ENCODE results near the gene TTC21B. TPM values are rescaled to one million over a fixed set of nuclear protein-coding genes. Genes with fewer than 3 reads are reported as not detected.
A peak's percentile ranks its signal among the peaks of the same experiment; 100 is the strongest.

TTC21B gene
- total and polyA plus RNA-seq, 4 experiments from 2014 or later, result 6.3 to 30.4 (median 17.5) TPM

DNA sequence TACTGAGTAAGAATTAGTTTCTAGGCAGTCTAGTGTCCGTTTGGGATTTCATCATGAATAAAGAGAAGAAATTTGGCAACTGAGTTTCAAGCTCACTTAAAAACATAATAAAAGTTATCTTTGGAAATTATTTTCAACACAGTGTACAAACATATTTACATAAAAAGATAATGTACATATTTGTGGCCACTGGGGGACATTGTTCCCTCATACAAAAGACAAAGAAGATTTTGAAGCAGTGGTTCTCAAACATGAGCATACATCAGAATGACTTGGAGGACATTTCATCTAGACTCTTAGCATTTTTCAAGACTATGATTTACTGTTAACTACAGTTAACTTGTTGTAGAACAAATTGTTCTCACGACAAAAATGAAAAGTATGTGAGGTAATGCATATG is 15.7 kb upstream of the TTC21B start:
- DNase-seq, result no peak
- Mint-ChIP-seq H3K27me3 (peaks cover 16 to 20% of the 10 kb centered on the region in 2 donors), H3K36me3 (no peaks in the 10 kb centered on the region), H3K4me1 (no peaks in the 10 kb centered on the region), H3K9me3 (peaks cover 0 to 2% (median 0%) of the 10 kb centered on the region in 8 donors), H3K4me3 (no peak overlapping the region), H3K27ac (no peak overlapping the region)
- Histone ChIP-seq H3K36me3 (ENCODE audit: insufficient read depth, low read length) (no peaks in the 10 kb centered on the region), H3K9me3 (ENCODE audit: control insufficient read depth in 1 of 2, low read length in 2 of 2) (no peaks in the 10 kb centered on the region), H3K27me3 (ENCODE audit: insufficient read depth, low read length) (no peaks in the 10 kb centered on the region), H3K4me3 (ENCODE audit: low read length in 2 of 2) (no peak overlapping the region), H3K4me1 (ENCODE audit: insufficient read depth, low read length) (no peaks in the 10 kb centered on the region), H3K27ac (ENCODE audit: low read depth, low read length) (no peak overlapping the region)
- ChIA-PET CTCF (ENCODE audit: partially characterized antibody) (no interaction called here), POLR2A (ENCODE audit: partially characterized antibody) (no interaction called here)
- intact Hi-C loops (cut with micrococcal nuclease), result no loop called here

GRCh38 chr2:165967746-165968145 is 14.2 kb upstream of the TTC21B start:
- intact Hi-C loops (cut with micrococcal nuclease), result no loop called here
- H3K9me3 Mint-ChIP-seq, result peaks cover 0 to 2% (median 0%) of the 10 kb centered on the region in 8 donors
- Histone ChIP-seq H3K27ac (ENCODE audit: low read depth, low read length) (no peak overlapping the region), H3K27me3 (ENCODE audit: insufficient read depth, low read length) (no peaks in the 10 kb centered on the region), H3K4me1 (ENCODE audit: insufficient read depth, low read length) (no peaks in the 10 kb centered on the region), H3K4me3 (ENCODE audit: low read length in 2 of 2) (no peak overlapping the region), H3K9me3 (ENCODE audit: control insufficient read depth in 1 of 2, low read length in 2 of 2) (no peaks in the 10 kb centered on the region), H3K36me3 (ENCODE audit: insufficient read depth, low read length) (no peaks in the 10 kb centered on the region)
- H3K36me3 Mint-ChIP-seq, result no peaks in the 10 kb centered on the region
- H3K27ac Mint-ChIP-seq, result no peak overlapping the region
- CTCF ChIA-PET (ENCODE audit: partially characterized antibody), result interaction anchor here (1.0 kb wide), 1 partner anchor 44 kb away, joined by 6 read pairs; no protein-coding TSS in a partner anchor
- DNase-seq, result no peak
- POLR2A ChIA-PET (ENCODE audit: partially characterized antibody), result no interaction called here
- H3K4me1 Mint-ChIP-seq, result no peaks in the 10 kb centered on the region
- H3K27me3 Mint-ChIP-seq, result peaks cover 12 to 13% of the 10 kb centered on the region in 2 donors
- no peak overlapping the region for H3K4me3 Mint-ChIP-seq

- no peaks in the 10 kb centered on the region for H3K4me1 ChIP-seq (ENCODE audit: insufficient read depth, low read length)
- H3K9me3 Mint-ChIP-seq, result no peaks in the 10 kb centered on the region
- no peak overlapping the region for H3K4me3 ChIP-seq (ENCODE audit: low read length in 2 of 2)
- H3K27me3 Mint-ChIP-seq, result peaks cover 1 to 2% of the 10 kb centered on the region in 2 donors
- peaks cover 0 to 4% (median 1%) of the 10 kb centered on the region in 4 donors for H3K4me1 Mint-ChIP-seq
- ChIA-PET CTCF (ENCODE audit: partially characterized antibody) (no interaction called here), POLR2A (ENCODE audit: partially characterized antibody) (no interaction called here)
- no peaks in the 10 kb centered on the region for H3K27me3 ChIP-seq (ENCODE audit: insufficient read depth, low read length)
- no peaks in the 10 kb centered on the region for H3K9me3 ChIP-seq (ENCODE audit: control insufficient read depth in 1 of 2, low read length in 2 of 2)
- no peaks in the 10 kb centered on the region for H3K36me3 ChIP-seq (ENCODE audit: insufficient read depth, low read length)
- no peak overlapping the region for H3K27ac ChIP-seq (ENCODE audit: low read depth, low read length)
- no peak overlapping the region for H3K4me3 Mint-ChIP-seq
- no peaks in the 10 kb centered on the region for H3K36me3 Mint-ChIP-seq
- intact Hi-C loops (cut with micrococcal nuclease), result no loop called here
- no peak overlapping the region for H3K27ac Mint-ChIP-seq
- DNase-seq, result no peak
These were observed 8.2 kb upstream of the TTC21B start for GRCh38 chr2:165961818-165962217.

GRCh38 chr2:165959371-165959770 is 5.8 kb upstream of the TTC21B start:
- H3K27ac ChIP-seq (ENCODE audit: low read depth, low read length), result no peak overlapping the region
- DNase-seq, result no peak
- no peak overlapping the region for H3K27ac Mint-ChIP-seq
- H3K27me3 ChIP-seq (ENCODE audit: insufficient read depth, low read length), result no peaks in the 10 kb centered on the region
- POLR2A ChIA-PET (ENCODE audit: partially characterized antibody), result no interaction called here
- no peaks in the 10 kb centered on the region for H3K36me3 ChIP-seq (ENCODE audit: insufficient read depth, low read length)
- no peaks in the 10 kb centered on the region for H3K9me3 Mint-ChIP-seq
- H3K27me3 Mint-ChIP-seq, result peaks cover 0 to 1% of the 10 kb centered on the region in 2 donors
- no peaks in the 10 kb centered on the region for H3K9me3 ChIP-seq (ENCODE audit: control insufficient read depth in 1 of 2, low read length in 2 of 2)
- peaks cover 8% of the 10 kb centered on the region for H3K4me1 ChIP-seq (ENCODE audit: insufficient read depth, low read length)
- H3K4me1 Mint-ChIP-seq, result peaks cover 9 to 19% (median 14%) of the 10 kb centered on the region in 4 donors
- no peak overlapping the region for H3K4me3 Mint-ChIP-seq
- no peaks in the 10 kb centered on the region for H3K36me3 Mint-ChIP-seq
- no peak overlapping the region for H3K4me3 ChIP-seq (ENCODE audit: low read length in 2 of 2)
- intact Hi-C loops (cut with micrococcal nuclease), result loop anchor here (10.0 kb wide), 2 partner anchors 165 to 665 kb away; partner anchors contain the start of gene GALNT3
- CTCF ChIA-PET (ENCODE audit: partially characterized antibody), result no interaction called here

- H3K4me1 ChIP-seq (ENCODE audit: insufficient read depth, low read length), result peaks cover 11% of the 10 kb centered on the region
- intact Hi-C loops (cut with micrococcal nuclease), result loop anchor here (10.0 kb wide), 2 partner anchors 164 to 664 kb away; partner anchors contain the start of gene GALNT3
- ChIA-PET CTCF (ENCODE audit: partially characterized antibody) (no interaction called here), POLR2A (ENCODE audit: partially characterized antibody) (no interaction called here)
- H3K4me1 Mint-ChIP-seq, result peaks cover 9 to 19% (median 14%) of the 10 kb centered on the region in 4 donors
- H3K36me3 Mint-ChIP-seq, result no peaks in the 10 kb centered on the region
- H3K27ac Mint-ChIP-seq, result no peak overlapping the region
- no peaks in the 10 kb centered on the region for H3K9me3 ChIP-seq (ENCODE audit: control insufficient read depth in 1 of 2, low read length in 2 of 2)
- peaks cover 0 to 1% of the 10 kb centered on the region in 2 donors for H3K27me3 Mint-ChIP-seq
- H3K4me3 ChIP-seq (ENCODE audit: low read length in 2 of 2), result no peak overlapping the region
- no peaks in the 10 kb centered on the region for H3K36me3 ChIP-seq (ENCODE audit: insufficient read depth, low read length)
- H3K27me3 ChIP-seq (ENCODE audit: insufficient read depth, low read length), result no peaks in the 10 kb centered on the region
- no peak overlapping the region for H3K4me3 Mint-ChIP-seq
- H3K9me3 Mint-ChIP-seq, result no peaks in the 10 kb centered on the region
- no peak overlapping the region for H3K27ac ChIP-seq (ENCODE audit: low read depth, low read length)
- DNase-seq, result no peak
These were observed 4.9 kb upstream of the TTC21B start for GRCh38 chr2:165958313-165958960.

DNA sequence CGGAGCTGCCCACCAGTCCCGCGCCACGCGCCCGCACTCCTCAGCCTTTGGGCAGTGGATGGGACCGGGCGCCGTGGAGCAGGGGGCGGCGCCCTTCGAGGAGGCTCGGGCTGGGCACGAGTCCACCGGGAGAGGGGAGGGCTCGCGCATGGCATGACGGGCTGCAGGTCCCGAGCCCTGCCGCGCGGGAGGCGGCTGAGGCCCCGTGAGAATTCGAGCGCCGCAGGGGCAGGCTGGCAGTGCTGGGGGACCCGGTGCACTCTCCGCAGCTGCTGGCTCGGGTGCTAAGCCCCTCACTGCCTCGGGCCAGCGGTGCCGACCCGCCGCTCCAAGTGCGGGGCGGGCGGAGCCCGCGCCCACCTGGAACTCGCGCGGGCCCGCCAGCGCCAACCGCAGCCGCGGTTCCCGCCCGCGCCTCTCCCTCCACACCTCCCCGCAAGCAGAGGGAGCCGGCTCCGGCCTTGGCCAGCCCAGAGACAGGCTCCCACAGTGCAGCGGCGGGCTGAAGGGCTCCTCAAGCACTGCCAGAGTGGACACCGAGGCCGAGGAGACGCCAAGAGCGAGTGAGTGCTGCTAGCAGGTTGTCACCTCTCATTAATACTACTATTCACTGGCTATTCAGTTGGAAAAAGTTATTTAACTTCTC is 3.6 kb upstream of the TTC21B start:
- peaks cover 0 to 1% of the 10 kb centered on the region in 2 donors for H3K27me3 Mint-ChIP-seq
- H3K4me1 ChIP-seq (ENCODE audit: insufficient read depth, low read length), result peaks cover 22% of the 10 kb centered on the region
- no peak overlapping the region for H3K27ac ChIP-seq (ENCODE audit: low read depth, low read length)
- H3K4me1 Mint-ChIP-seq, result peaks cover 9 to 19% (median 14%) of the 10 kb centered on the region in 4 donors
- H3K36me3 ChIP-seq (ENCODE audit: insufficient read depth, low read length), result no peaks in the 10 kb centered on the region
- H3K4me3 Mint-ChIP-seq, result no peak overlapping the region
- no peak overlapping the region for H3K27ac Mint-ChIP-seq
- H3K9me3 Mint-ChIP-seq, result no peaks in the 10 kb centered on the region
- no peak overlapping the region for H3K4me3 ChIP-seq (ENCODE audit: low read length in 2 of 2)
- CTCF ChIA-PET (ENCODE audit: partially characterized antibody), result interaction anchor here (0.8 to 2.9 kb wide), 2 partner anchors 8 to 170 kb away, joined by 3 to 24 read pairs; partner anchors contain the start of gene SCN1A
- intact Hi-C loops (cut with micrococcal nuclease), result loop anchor here (10.0 kb wide), 2 partner anchors 162 to 662 kb away; partner anchors contain the start of gene GALNT3
- POLR2A ChIA-PET (ENCODE audit: partially characterized antibody), result no interaction called here
- no peaks in the 10 kb centered on the region for H3K9me3 ChIP-seq (ENCODE audit: control insufficient read depth in 1 of 2, low read length in 2 of 2)
- no peaks in the 10 kb centered on the region for H3K27me3 ChIP-seq (ENCODE audit: insufficient read depth, low read length)
- H3K36me3 Mint-ChIP-seq, result no peaks in the 10 kb centered on the region
- DNase-seq, result no peak

DNA sequence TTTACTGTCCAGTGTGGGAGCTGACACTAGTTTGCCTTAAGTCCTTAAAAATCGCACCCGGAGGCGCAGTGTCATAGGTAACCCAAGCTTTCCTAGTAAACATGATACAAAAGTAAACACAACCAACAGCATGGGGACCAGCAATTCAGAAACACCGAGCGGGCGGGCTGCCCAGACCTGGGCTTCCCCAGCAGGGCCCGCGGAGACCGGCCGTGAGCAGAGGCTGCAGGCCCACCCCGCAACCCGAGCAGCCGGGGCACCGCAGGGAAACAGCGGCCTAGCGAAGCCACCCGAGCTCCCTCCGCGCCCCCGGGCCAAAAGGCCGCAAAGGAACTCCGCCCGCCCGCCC is 296 bp downstream of the TTC21B start:
- peaks cover 7 to 19% (median 14%) of the 10 kb centered on the region in 4 donors for H3K4me1 Mint-ChIP-seq
- no peaks in the 10 kb centered on the region for H3K27me3 ChIP-seq (ENCODE audit: insufficient read depth, low read length)
- no peak overlapping the region for H3K27ac Mint-ChIP-seq
- no peaks in the 10 kb centered on the region for H3K36me3 ChIP-seq (ENCODE audit: insufficient read depth, low read length)
- H3K27ac ChIP-seq (ENCODE audit: low read depth, low read length), result peak overlapping the region; percentile 79
- H3K4me1 ChIP-seq (ENCODE audit: insufficient read depth, low read length), result peaks cover 41% of the 10 kb centered on the region
- H3K4me3 ChIP-seq (ENCODE audit: low read length in 2 of 2), result peak overlapping the region; percentile 70 to 80
- ChIA-PET CTCF (ENCODE audit: partially characterized antibody) (interaction anchor here (0.8 to 2.3 kb wide), 7 partner anchors 8 to 175 kb away, joined by 3 to 11 read pairs (median 5); partner anchors contain the start of gene SCN1A), POLR2A (ENCODE audit: partially characterized antibody) (interaction anchor here (1.0 to 2.0 kb wide), 6 partner anchors 8 to 159 kb away, joined by 3 to 14 read pairs (median 4); partner anchors contain the start of gene GALNT3)
- H3K27me3 Mint-ChIP-seq, result no peaks in the 10 kb centered on the region
- no peaks in the 10 kb centered on the region for H3K9me3 Mint-ChIP-seq
- no peaks in the 10 kb centered on the region for H3K9me3 ChIP-seq (ENCODE audit: control insufficient read depth in 1 of 2, low read length in 2 of 2)
- peaks cover under 1 to 9% of the 10 kb centered on the region in 2 donors for H3K36me3 Mint-ChIP-seq
- intact Hi-C loops (cut with micrococcal nuclease), result loop anchor here (5.0 to 10.0 kb wide), 3 partner anchors 81 to 658 kb away; partner anchors contain the start of gene GALNT3
- no peak for DNase-seq
- H3K4me3 Mint-ChIP-seq, result no peak overlapping the region

Data from CD4-positive, alpha-beta memory T cell (primary cell).